NCI-H345 (cell line): Measurements from ENCODE around the gene ZFAND3.

ENCODE experiments used
- DNase-seq: peaks from one replicate; lab custom pipeline; 2025; lab: John Stamatoyannopoulos, UW

ZFAND3 gene

DNA sequence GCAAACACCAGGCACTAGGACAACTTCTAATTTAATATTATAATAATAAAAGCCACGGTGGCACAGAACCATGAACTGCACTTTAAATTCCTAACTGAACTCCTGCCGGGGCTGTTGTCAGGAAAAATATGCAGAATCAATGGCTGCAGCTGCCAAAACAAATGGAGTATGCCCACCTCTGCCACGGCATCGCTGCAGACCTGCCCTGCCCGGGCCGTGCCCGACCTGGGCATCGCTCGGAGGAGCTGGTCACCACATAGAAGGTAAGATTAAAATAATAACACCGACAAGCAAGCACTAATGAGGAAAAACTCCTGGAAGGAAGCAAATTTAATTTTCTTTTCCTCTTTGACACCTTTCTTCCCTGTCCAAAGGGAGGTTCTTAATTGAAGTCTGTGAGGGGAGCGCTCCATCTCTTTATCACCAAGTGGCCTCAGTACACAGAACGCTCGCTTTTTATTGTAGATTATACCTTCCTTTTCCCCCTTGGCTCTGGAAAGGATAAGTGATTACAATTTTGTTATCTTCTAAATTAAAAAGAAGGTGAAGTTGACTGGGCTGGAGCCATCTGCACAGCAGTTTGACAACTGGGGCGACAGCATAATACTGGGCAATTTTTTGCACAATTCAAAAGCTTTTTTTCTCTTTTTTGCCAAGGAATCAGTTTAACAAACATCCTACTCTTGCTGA lies 351.3 kb downstream of the ZFAND3 start:
- DNase-seq = peak; percentile 49

- no peak for DNase-seq
Measured at GRCh38 chr6:38171997-38172738, 352.6 kb downstream of the ZFAND3 start.

- DNase-seq = no peak
Measured at GRCh38 chr6:38172739-38173410, 353.3 kb downstream of the ZFAND3 start.

DNA sequence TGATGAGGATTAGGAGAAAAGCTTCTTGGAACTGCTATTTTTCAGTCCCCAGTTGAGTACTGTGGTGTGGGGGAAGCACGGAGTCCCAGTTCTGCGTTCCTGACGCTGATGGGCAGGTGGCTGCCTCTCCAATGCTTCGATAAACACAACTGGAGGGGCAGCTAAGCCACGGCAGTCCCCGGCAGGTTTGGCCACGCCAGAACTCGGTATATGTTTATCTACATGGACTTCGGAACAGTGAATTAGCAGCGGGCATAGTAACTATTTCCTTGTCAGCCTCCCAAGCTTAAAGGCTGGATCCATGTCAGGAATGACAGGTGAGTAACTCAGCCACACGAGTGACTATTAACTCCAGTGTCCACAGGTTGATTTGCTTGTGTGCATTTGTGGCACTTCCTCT lies 354.4 kb downstream of the ZFAND3 start:
- no peak for DNase-seq

- no peak for DNase-seq
Measured at GRCh38 chr6:38174315-38174714, 354.8 kb downstream of the ZFAND3 start.

DNA sequence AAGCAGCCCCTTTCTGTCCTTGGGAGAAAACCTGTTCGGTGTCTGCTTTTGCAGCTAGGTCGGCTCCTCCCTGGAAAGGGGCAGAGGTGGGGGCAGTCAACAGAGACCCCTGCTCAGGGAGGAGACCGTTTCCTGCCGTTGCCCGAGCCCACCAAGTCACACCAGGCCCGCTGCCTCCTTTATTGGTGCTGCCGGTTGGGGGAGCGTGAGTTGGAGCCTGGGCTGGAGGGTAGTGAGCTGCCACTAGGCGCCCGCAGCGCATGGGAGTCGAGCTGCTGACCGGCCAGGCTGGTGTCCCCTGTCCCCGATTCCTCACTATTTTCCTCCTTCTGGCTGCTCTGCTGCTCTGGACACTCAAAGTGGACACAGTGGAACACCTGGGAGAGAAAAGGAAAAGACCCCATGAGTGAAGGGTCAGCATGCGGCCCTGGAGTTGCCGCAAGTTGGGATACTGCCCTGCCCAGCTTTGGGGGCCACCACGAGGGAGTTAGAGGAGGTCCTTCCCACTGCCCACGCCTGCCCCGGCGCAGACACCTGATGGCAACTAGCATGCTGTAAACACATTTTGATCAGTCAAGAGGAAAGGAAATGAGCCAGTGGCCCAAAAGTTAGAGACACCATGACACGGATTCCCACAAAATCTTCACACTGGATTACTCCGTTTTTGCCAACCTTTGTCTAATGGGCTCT lies 355.4 kb downstream of the ZFAND3 start:
- DNase-seq = no peak

- DNase-seq = no peak
Measured at GRCh38 chr6:38175786-38176185, 356.3 kb downstream of the ZFAND3 start.

DNA sequence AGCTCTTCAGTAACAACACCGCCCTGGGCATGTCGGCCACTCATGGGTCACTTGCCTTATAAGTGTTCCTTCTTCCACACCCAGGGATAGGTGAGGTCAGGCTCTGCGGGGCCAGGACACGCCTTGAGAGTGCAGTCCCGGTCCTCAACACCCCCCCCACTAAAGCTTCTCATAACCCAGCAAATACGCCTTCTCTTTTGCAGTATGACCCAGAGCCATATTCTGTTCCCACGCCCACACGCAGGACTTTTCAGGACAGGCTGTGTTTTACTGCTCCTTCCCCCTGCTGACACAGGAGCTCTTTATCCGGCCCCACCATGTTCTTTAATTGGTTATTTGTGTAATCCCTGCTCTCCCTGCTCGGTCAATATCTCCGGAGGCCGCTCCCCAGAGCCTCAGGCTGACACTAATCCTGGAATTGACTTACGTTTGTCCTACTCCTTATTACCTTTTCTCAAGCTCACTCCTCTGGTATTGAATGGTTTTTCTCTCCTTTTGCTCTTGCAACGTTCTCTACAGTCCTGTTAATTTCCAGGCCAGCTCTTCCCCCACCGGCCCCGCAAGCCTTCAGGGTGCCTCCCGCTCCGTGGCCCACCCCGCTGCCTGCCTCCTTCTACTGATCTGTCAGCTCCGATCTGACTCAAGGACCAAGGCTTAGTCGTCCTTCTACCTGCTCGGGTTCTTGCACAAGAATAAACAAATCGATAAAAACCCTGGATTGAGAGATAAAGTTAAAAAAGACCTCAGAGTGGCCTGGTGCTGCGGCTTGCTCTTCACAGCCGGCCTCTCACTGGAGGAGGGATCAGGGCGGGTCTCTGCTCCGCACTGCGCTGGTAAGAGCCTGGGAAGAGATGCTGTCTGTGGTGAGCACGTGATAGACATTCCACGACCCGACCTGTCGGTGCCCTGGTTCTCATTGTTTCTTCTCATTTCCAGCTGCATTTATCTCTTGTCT lies 357.5 kb downstream of the ZFAND3 start:
- no peak for DNase-seq

- no peak for DNase-seq
Measured at GRCh38 chr6:38177882-38178583, 358.5 kb downstream of the ZFAND3 start.

GRCh38 chr6:38178584-38178886 lies 359.0 kb downstream of the ZFAND3 start:
- no peak for DNase-seq

- DNase-seq = peak; percentile 28
Measured at GRCh38 chr6:38179300-38179699, 359.8 kb downstream of the ZFAND3 start.

GRCh38 chr6:38179794-38180430 lies 360.4 kb downstream of the ZFAND3 start:
- no peak for DNase-seq

DNA sequence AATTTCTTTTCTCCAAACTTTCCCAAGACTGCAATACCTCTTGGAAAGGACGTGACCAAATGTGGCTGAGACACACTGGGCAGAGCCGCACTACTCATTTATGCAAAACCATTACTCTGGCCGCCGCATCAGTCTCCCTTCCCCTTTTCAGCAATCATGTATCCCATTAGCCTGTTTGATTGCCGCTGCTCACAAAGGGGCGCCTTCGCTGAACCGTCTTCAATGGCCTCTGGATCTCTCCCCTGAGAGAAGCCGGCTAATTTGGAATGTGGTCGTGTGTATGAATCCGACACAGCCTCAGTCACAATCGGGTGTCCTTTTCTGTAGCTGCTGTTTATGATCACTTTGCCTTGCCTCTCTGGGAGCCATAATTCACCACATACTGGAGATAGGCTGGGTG lies 361.1 kb downstream of the ZFAND3 start:
- no peak for DNase-seq

- no peak for DNase-seq
Measured at GRCh38 chr6:38182426-38182825, 362.9 kb downstream of the ZFAND3 start.

- DNase-seq = no peak
Measured at GRCh38 chr6:38183856-38184584, 364.5 kb downstream of the ZFAND3 start.

GRCh38 chr6:38184585-38185080 lies 365.1 kb downstream of the ZFAND3 start:
- no peak for DNase-seq

- DNase-seq = no peak
Measured at GRCh38 chr6:38185244-38185643, 365.7 kb downstream of the ZFAND3 start.

DNA sequence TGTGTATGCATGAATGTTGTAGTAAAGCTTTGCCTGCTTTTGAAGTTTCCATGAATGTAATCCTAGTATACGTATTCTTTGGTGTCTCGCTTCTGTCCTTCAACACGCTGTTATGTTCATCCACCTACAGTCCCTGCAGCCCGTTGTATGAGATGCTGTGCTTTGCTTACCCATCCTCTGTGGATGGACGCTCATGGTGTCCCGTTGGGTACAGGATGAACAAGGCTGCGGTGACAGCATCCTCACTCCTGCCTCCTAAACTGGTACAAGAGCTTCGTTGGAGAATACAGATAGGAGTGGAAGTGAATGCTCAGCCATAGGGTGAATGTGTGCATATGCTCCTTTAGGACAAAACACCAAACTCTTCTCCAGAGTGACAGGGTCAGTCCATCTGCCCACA lies 366.2 kb downstream of the ZFAND3 start:
- DNase-seq = no peak

- DNase-seq = no peak
Measured at GRCh38 chr6:38187325-38187724, 367.8 kb downstream of the ZFAND3 start.
